22Rv1 (cell line): ENCODE results near the gene OR2B2.

Source experiments
- CTCF ChIP-seq: fragments of 450-650 bp; IDR thresholded peaks from 2 replicates; pipeline ENCODE4 v1.5.1; 2017; ENCODE audit warnings: mild to moderate bottlenecking
- ZFX ChIP-seq: fragments of 450-650 bp; IDR thresholded peaks from 2 replicates; pipeline ENCODE4 v1.6.1; 2017; ENCODE audit warnings: antibody characterized with exemption, borderline replicate concordance

- TF ChIP-seq CTCF (no peak), ZFX (no peak)
These were observed 44.3 kb downstream of the OR2B2 start for GRCh38 chr6:27867945-27868300.
